HepG2 (cell line): Measurements from ENCODE around the gene CMTM1.

Experiments used
- ELF3 ChIP-seq: IDR thresholded peaks from 2 replicates; pipeline ENCODE4 v1.6.1; 2016; ENCODE audit warnings: missing genetic modification reagents, missing compliant biosample characterization
- FOXJ3 ChIP-seq: sonication (generic); formaldehyde crosslinking; IDR thresholded peaks from 2 replicates; pipeline ENCODE4 v1.4.0; 2020; ENCODE audit warnings: missing genetic modification reagents, mild to moderate bottlenecking, borderline replicate concordance
- MYC ChIP-seq: sonication (generic); formaldehyde crosslinking; IDR thresholded peaks from 2 replicates; pipeline ENCODE4 v1.9.0; 2021; ENCODE audit warnings: missing genetic modification reagents, borderline replicate concordance
- ZNF292 ChIP-seq: sonication (generic); formaldehyde crosslinking; IDR thresholded peaks from 2 replicates; pipeline ENCODE4 v1.8.1; 2022; ENCODE audit warnings: mild to moderate bottlenecking, low read depth, missing genetic modification reagents, borderline replicate concordance

- TF ChIP-seq ELF3 (CRISPR knock-in tag) (no peak), MYC (CRISPR knock-in tag) (no peak), ZNF292 (CRISPR knock-in tag) (no peak), FOXJ3 (CRISPR knock-in tag) (no peak)
These were observed 54.2 kb downstream of the CMTM1 start for GRCh38 chr16:66620429-66620795.
